CD8-positive, alpha-beta memory T cell (primary cell): ENCODE data around the gene ZSWIM5. TPM values are rescaled to one million over a fixed set of nuclear protein-coding genes. Genes with fewer than 3 reads are reported as not detected.
"Not testable (repeated sequence)": the region's sequence is repeated elsewhere in the genome, so short reads cannot be mapped to it uniquely, and the experiment has no call there.

Experiments used
- CTCF ChIA-PET: fragments of 350-600 bp; sonication (Branson Sonifier 250); formaldehyde crosslinking; loops from one replicate; lab custom pipeline; 2021; ENCODE audit warnings: antibody characterized with exemption; lab: Charles Lee
- POLR2A ChIA-PET: fragments of 350-600 bp; sonication (Branson Sonifier 250); formaldehyde crosslinking; loops from one replicate; lab custom pipeline; 2021; ENCODE audit warnings: antibody characterized with exemption; lab: Charles Lee
- DNase-seq, 5 donors: peaks; one replicate each; pipeline versions ENCODE4 v3.0.0 to v3.0.0-alpha.2; 2020 to 2022; ENCODE audit warnings: mixed read lengths in 1 of 5
- H3K27ac ChIP-seq: one replicate; pipeline ENCODE4 v1.7.0; 2013; ENCODE audit warnings: low read depth, mild to moderate bottlenecking, low read length, moderate library complexity
- H3K27me3 ChIP-seq: 2 replicates; pipeline ENCODE4 v1.7.0; 2013; ENCODE audit warnings: low read length, mild to moderate bottlenecking; ENCODE audit not compliant: insufficient read depth, poor library complexity, severe bottlenecking
- H3K36me3 ChIP-seq: 2 replicates; pipeline ENCODE4 v1.7.0; 2013; ENCODE audit warnings: mild to moderate bottlenecking, low read length, moderate library complexity; ENCODE audit not compliant: insufficient read depth
- H3K4me1 ChIP-seq: 2 replicates; pipeline ENCODE4 v1.7.0; 2013; ENCODE audit warnings: mild to moderate bottlenecking, low read length, moderate library complexity; ENCODE audit not compliant: insufficient read depth
- H3K4me3 ChIP-seq: 2 replicates; pipeline ENCODE4 v1.7.0; 2013; ENCODE audit warnings: mild to moderate bottlenecking, low read length
- H3K9me3 ChIP-seq: 2 replicates; pipeline ENCODE4 v1.7.0; 2013; ENCODE audit warnings: mild to moderate bottlenecking, low read length
- H3K27ac Mint-ChIP-seq, 8 donors: one replicate each; pipeline ENCODE4 v1.8.0; 2020 to 2021; ENCODE audit warnings: mixed read lengths in 8 of 8, mild to moderate bottlenecking in 6 of 8, inconsistent platforms in 3 of 8, moderate library complexity in 3 of 8
- H3K27me3 Mint-ChIP-seq, 2 donors: one replicate each; pipeline ENCODE4 v1.8.0; 2020 to 2021; ENCODE audit warnings: mixed read lengths in 2 of 2, mild to moderate bottlenecking in 1 of 2, moderate library complexity in 1 of 2
- H3K36me3 Mint-ChIP-seq, 3 donors: one replicate each; pipeline ENCODE4 v1.8.0; 2020 to 2021; ENCODE audit warnings: mixed read lengths in 3 of 3, inconsistent platforms in 1 of 3, mild to moderate bottlenecking in 1 of 3
- H3K4me1 Mint-ChIP-seq, 3 donors: one replicate each; pipeline ENCODE4 v1.8.0; 2020 to 2021; ENCODE audit warnings: mixed read lengths in 3 of 3, inconsistent platforms in 1 of 3, mild to moderate bottlenecking in 1 of 3
- H3K4me3 Mint-ChIP-seq, 7 donors: one replicate each; pipeline ENCODE4 v1.8.0; 2020 to 2021; ENCODE audit warnings: mixed read lengths in 7 of 7, mild to moderate bottlenecking in 6 of 7, moderate library complexity in 4 of 7, inconsistent platforms in 2 of 7
- H3K9me3 Mint-ChIP-seq, 5 donors: one replicate each; pipeline ENCODE4 v1.8.0; 2020 to 2022; ENCODE audit warnings: mixed read lengths in 5 of 5, mild to moderate bottlenecking in 3 of 5, moderate library complexity in 2 of 5, inconsistent platforms in 1 of 5
- polyA plus RNA-seq: library from polyadenylated mRNA; unstranded; fragments of 300-500 nt; fragmentation: Illumina TruSeq; gene quantifications from one replicate; pipeline ENCODE4 v1.2.3, GENCODE V29; 2021
- total RNA-seq, 2 experiments: library from RNA; stranded (reverse); gene quantifications; one replicate each; pipeline ENCODE4 v1.2.3, GENCODE V29; 2021

The ZSWIM5 gene
- total and polyA plus RNA-seq, 3 experiments from 2014 or later: 0.69 to 1.4 (median 1.3) TPM

GRCh38 chr1:45071567-45071966, 134.8 kb downstream of the ZSWIM5 start:
- Mint-ChIP-seq H3K9me3 (peaks cover 15 to 29% (median 23%) of the 10 kb centered on the region in 5 donors), H3K27me3 (peaks cover 11 to 15% of the 10 kb centered on the region in 2 donors), H3K27ac (no peak overlapping the region), H3K36me3 (peaks cover 0 to 39% (median 2%) of the 10 kb centered on the region in 3 donors), H3K4me1 (no peaks in the 10 kb centered on the region), H3K4me3 (no peak overlapping the region)
- Histone ChIP-seq H3K4me1 (no peaks in the 10 kb centered on the region), H3K27ac (no peak overlapping the region), H3K9me3 (no peaks in the 10 kb centered on the region), H3K36me3 (no peaks in the 10 kb centered on the region), H3K27me3 (no peaks in the 10 kb centered on the region), H3K4me3 (no peak overlapping the region)
- POLR2A ChIA-PET: no interaction called here
- CTCF ChIA-PET: interaction anchor here (1.1 kb wide), 1 partner anchor 60 kb away, joined by 3 read pairs; no protein-coding TSS in a partner anchor
- no peak for DNase-seq

GRCh38 chr1:45067806-45068205, 138.6 kb downstream of the ZSWIM5 start:
- DNase-seq: no peak
- Mint-ChIP-seq H3K27ac (no peak overlapping the region), H3K4me1 (no peaks in the 10 kb centered on the region), H3K36me3 (peaks cover 0 to 17% (median 2%) of the 10 kb centered on the region in 3 donors), H3K9me3 (peaks cover 0 to 7% (median 4%) of the 10 kb centered on the region in 5 donors), H3K4me3 (no peak overlapping the region), H3K27me3 (peaks cover 0 to 2% of the 10 kb centered on the region in 2 donors)
- no peaks in the 10 kb centered on the region for H3K9me3 ChIP-seq
- no peaks in the 10 kb centered on the region for H3K36me3 ChIP-seq
- CTCF ChIA-PET: no interaction called here
- no peaks in the 10 kb centered on the region for H3K27me3 ChIP-seq
- H3K4me3 ChIP-seq: no peak overlapping the region
- no peak overlapping the region for H3K27ac ChIP-seq
- H3K4me1 ChIP-seq: no peaks in the 10 kb centered on the region
- POLR2A ChIA-PET: no interaction called here

GRCh38 chr1:45065083-45065482, 141.3 kb downstream of the ZSWIM5 start:
- Histone ChIP-seq H3K36me3 (no peaks in the 10 kb centered on the region), H3K9me3 (no peaks in the 10 kb centered on the region), H3K27me3 (no peaks in the 10 kb centered on the region), H3K4me3 (no peak overlapping the region), H3K27ac (no peak overlapping the region), H3K4me1 (no peaks in the 10 kb centered on the region)
- Mint-ChIP-seq H3K27me3 (no peaks in the 10 kb centered on the region), H3K4me1 (no peaks in the 10 kb centered on the region), H3K9me3 (peaks cover 0 to 4% (median 0%) of the 10 kb centered on the region in 5 donors), H3K27ac (no peak overlapping the region), H3K4me3 (no peak overlapping the region), H3K36me3 (peaks cover 0 to 7% (median 0%) of the 10 kb centered on the region in 3 donors)
- DNase-seq: no peak
- POLR2A ChIA-PET: no interaction called here
- CTCF ChIA-PET: interaction anchor here (1.3 kb wide), 1 partner anchor 233 kb away, joined by 3 read pairs; no protein-coding TSS in a partner anchor

- H3K27ac ChIP-seq, H3K4me3 ChIP-seq, H3K27me3 ChIP-seq, H3K9me3 Mint-ChIP-seq, DNase-seq, H3K36me3 Mint-ChIP-seq, H3K27ac Mint-ChIP-seq, H3K9me3 ChIP-seq, H3K36me3 ChIP-seq, H3K4me3 Mint-ChIP-seq, H3K27me3 Mint-ChIP-seq, H3K4me1 ChIP-seq, H3K4me1 Mint-ChIP-seq, CTCF ChIA-PET, POLR2A ChIA-PET: not testable (repeated sequence)
These were observed 143.9 kb downstream of the ZSWIM5 start for GRCh38 chr1:45062463-45062862.

GRCh38 chr1:45059829-45060228, 146.6 kb downstream of the ZSWIM5 start:
- H3K27me3 ChIP-seq: no peaks in the 10 kb centered on the region
- no peak for DNase-seq
- H3K27me3 Mint-ChIP-seq: no peaks in the 10 kb centered on the region
- no peaks in the 10 kb centered on the region for H3K9me3 Mint-ChIP-seq
- no peaks in the 10 kb centered on the region for H3K36me3 ChIP-seq
- H3K27ac Mint-ChIP-seq: peak overlapping the region in 3 of 8 donors; percentile 45 to 54 (median 51)
- no peak overlapping the region for H3K4me3 ChIP-seq
- peaks cover 4 to 7% (median 6%) of the 10 kb centered on the region in 3 donors for H3K36me3 Mint-ChIP-seq
- H3K4me1 Mint-ChIP-seq: no peaks in the 10 kb centered on the region
- H3K9me3 ChIP-seq: no peaks in the 10 kb centered on the region
- no peak overlapping the region for H3K4me3 Mint-ChIP-seq
- no peak overlapping the region for H3K27ac ChIP-seq
- ChIA-PET CTCF (no interaction called here), POLR2A (interaction anchor here (0.5 kb wide), 1 partner anchor 19 kb away, joined by 4 read pairs; no protein-coding TSS in a partner anchor)
- H3K4me1 ChIP-seq: no peaks in the 10 kb centered on the region

- Mint-ChIP-seq H3K27ac (no peak overlapping the region), H3K4me1 (no peaks in the 10 kb centered on the region), H3K36me3 (peaks cover 4 to 7% (median 6%) of the 10 kb centered on the region in 3 donors), H3K4me3 (no peak overlapping the region), H3K27me3 (peaks cover 0 to 2% of the 10 kb centered on the region in 2 donors), H3K9me3 (no peaks in the 10 kb centered on the region)
- Histone ChIP-seq H3K9me3 (no peaks in the 10 kb centered on the region), H3K27ac (no peak overlapping the region), H3K4me1 (no peaks in the 10 kb centered on the region), H3K27me3 (no peaks in the 10 kb centered on the region), H3K36me3 (no peaks in the 10 kb centered on the region), H3K4me3 (no peak overlapping the region)
- ChIA-PET POLR2A (no interaction called here), CTCF (no interaction called here)
- no peak for DNase-seq
These were observed 148.9 kb downstream of the ZSWIM5 start for GRCh38 chr1:45057542-45057941.

GRCh38 chr1:45051005-45051772, 155.2 kb downstream of the ZSWIM5 start:
- peaks cover 14% of the 10 kb centered on the region for H3K4me1 ChIP-seq
- H3K27ac Mint-ChIP-seq: peak overlapping the region; percentile 62 to 95 (median 87)
- peak in 1 of 5 donors; percentile 30 for DNase-seq
- no peaks in the 10 kb centered on the region for H3K36me3 ChIP-seq
- H3K9me3 Mint-ChIP-seq: no peaks in the 10 kb centered on the region
- H3K27me3 Mint-ChIP-seq: peaks cover 0 to 2% of the 10 kb centered on the region in 2 donors
- peak overlapping the region; percentile 22 for H3K27ac ChIP-seq
- no peaks in the 10 kb centered on the region for H3K27me3 ChIP-seq
- no peaks in the 10 kb centered on the region for H3K9me3 ChIP-seq
- ChIA-PET CTCF (interaction anchor here (1.5 to 1.8 kb wide), 3 partner anchors 17 to 40 kb away, joined by 3 to 7 read pairs (median 3); partner anchors contain the start of genes HECTD3 and UROD), POLR2A (interaction anchor here (0.6 to 0.7 kb wide), 3 partner anchors 38 to 153 kb away, joined by 3 to 11 read pairs (median 3); no protein-coding TSS in a partner anchor)
- H3K36me3 Mint-ChIP-seq: peaks cover 2 to 10% (median 4%) of the 10 kb centered on the region in 3 donors
- peak overlapping the region; percentile 28 to 86 (median 81) for H3K4me3 Mint-ChIP-seq
- H3K4me3 ChIP-seq: peak overlapping the region; percentile 54
- peaks cover 12 to 21% (median 15%) of the 10 kb centered on the region in 3 donors for H3K4me1 Mint-ChIP-seq

- Histone ChIP-seq H3K9me3 (no peaks in the 10 kb centered on the region), H3K4me3 (no peak overlapping the region), H3K36me3 (no peaks in the 10 kb centered on the region), H3K27ac (no peak overlapping the region), H3K27me3 (no peaks in the 10 kb centered on the region), H3K4me1 (peaks cover 14% of the 10 kb centered on the region)
- Mint-ChIP-seq H3K27ac (no peak overlapping the region), H3K4me3 (no peak overlapping the region), H3K36me3 (peaks cover 4 to 13% (median 7%) of the 10 kb centered on the region in 3 donors), H3K27me3 (no peaks in the 10 kb centered on the region), H3K9me3 (no peaks in the 10 kb centered on the region), H3K4me1 (peaks cover 12 to 21% (median 15%) of the 10 kb centered on the region in 3 donors)
- CTCF ChIA-PET: no interaction called here
- DNase-seq: no peak
- POLR2A ChIA-PET: no interaction called here
These were observed 159.4 kb downstream of the ZSWIM5 start for GRCh38 chr1:45047032-45047431.
